Omental fat pad (tissue), 4 donors: ENCODE results near the gene EDEM1. TPM values are rescaled to one million over a fixed set of nuclear protein-coding genes. Genes with fewer than 3 reads are reported as not detected.

Experiments used
- ATAC-seq: fragments of 150-250 bp; one replicate; pipeline ENCODE4 v1.9.1; 2016; ENCODE audit warnings: mild to moderate bottlenecking, moderate library complexity; ENCODE audit not compliant: low FRiP score
- DNase-seq: peaks from one replicate; pipeline ENCODE4 v3.0.0-alpha.2; 2019; ENCODE audit warnings: low spot score
- small RNA-seq: library from RNA; depleted of rRNA; stranded (forward); fragments of <200 nt; gene quantifications from one replicate; pipeline ENCODE3, GENCODE V24; 2016
- total RNA-seq, 4 donors: library from RNA; depleted of rRNA; stranded (reverse); fragments of >200 nt; gene quantifications; one replicate each; pipeline ENCODE4 v1.1.0, GENCODE V29; 2016
- TF ChIP-seq, protein P1 (sequence below), 3 donors: fragments of 450-650 bp; IDR thresholded peaks; one replicate each; pipeline ENCODE4 v1.5.1; 2016 to 2017; ENCODE audit warnings: antibody characterized with exemption in 3 of 3, mild to moderate bottlenecking in 3 of 3, moderate library complexity in 2 of 3

Gene EDEM1
- total RNA-seq, 4 donors from 2014 or later, result 32.7 to 69.4 (median 49.9) TPM

DNA sequence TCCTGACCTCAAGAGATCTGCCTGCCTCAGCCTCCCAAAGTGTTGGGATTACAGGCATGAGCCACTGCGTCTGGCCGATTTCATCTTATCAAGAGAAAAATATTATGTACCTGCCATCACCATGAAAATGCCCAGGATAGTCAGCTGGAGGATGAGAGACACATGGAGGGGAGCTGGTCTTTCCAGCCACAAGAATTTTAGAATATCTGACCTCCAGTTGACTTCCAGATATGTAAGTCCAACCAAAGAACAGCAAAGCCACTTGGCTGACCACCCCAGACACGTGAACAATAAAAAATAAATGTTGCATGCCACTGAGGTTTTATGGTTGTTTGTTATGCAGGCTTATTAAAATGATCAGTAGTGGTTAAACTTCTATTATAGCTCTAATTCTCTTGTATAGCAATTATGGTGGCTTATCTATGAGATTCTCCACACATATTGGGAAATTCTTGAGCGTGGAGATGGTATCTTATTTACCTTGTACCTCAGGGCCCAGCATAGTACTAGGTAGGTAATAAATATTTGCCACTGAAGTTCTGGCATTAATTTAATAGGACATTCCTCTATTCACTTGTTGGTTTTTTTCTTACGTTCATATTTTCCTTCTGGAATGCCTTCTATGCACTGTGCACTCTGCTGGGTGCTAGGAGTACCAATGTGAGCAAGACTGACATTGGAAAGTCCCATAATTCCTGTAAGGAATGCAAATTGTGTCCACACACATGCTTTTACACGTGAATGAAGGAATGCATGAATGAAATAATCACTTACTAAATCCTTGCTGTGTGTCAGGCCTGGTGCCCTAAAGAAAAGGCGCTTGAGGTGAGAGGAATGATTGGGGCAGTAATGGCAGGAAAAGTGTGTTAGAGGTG, 77.6 kb downstream of the EDEM1 start:
- TF ChIP-seq, protein P1, sequence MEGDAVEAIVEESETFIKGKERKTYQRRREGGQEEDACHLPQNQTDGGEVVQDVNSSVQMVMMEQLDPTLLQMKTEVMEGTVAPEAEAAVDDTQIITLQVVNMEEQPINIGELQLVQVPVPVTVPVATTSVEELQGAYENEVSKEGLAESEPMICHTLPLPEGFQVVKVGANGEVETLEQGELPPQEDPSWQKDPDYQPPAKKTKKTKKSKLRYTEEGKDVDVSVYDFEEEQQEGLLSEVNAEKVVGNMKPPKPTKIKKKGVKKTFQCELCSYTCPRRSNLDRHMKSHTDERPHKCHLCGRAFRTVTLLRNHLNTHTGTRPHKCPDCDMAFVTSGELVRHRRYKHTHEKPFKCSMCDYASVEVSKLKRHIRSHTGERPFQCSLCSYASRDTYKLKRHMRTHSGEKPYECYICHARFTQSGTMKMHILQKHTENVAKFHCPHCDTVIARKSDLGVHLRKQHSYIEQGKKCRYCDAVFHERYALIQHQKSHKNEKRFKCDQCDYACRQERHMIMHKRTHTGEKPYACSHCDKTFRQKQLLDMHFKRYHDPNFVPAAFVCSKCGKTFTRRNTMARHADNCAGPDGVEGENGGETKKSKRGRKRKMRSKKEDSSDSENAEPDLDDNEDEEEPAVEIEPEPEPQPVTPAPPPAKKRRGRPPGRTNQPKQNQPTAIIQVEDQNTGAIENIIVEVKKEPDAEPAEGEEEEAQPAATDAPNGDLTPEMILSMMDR (IDR thresholded peaks at IDR 0.05), result no peak
- no peak for ATAC-seq
- no peak for DNase-seq

DNA sequence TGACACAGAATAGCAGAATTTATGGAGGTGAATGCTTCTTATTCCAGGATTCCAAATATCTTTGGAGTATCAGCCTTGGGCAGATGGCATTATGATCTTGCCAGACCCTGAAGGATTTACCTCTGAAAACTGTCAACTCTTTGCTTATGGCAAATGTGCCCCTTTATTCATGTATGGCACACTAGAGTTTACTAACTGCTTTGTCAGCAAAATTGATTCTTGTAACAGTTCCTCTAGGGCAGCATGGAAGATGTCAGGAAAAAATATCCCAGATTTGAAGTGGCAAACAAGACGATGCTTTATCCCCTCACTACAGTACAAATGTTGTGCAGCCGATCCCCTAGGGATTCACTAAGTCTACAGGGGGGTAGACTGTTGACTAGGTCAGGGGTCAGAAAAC, 79.7 kb downstream of the EDEM1 start:
- TF ChIP-seq, protein P1 (IDR thresholded peaks at IDR 0.05), result no peak
- DNase-seq, result no peak
- no peak for ATAC-seq

DNA sequence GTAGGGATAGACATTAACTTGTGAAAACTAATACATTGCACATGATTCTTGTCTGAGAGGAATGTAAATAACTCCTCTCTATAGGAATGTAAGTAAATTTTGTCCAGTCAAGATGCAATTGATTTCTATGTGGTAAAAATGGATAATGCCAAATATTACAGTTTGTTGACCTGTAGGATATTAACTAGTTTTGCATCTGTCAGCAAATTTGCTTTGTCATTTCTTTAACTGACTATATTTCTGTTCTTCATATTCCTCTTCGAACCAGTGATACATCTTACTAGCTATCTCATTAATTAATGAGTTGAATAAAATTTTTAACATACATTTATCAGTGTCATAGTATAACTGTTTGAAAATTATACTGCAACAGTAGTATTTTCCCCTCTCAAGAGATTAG, 80.4 kb downstream of the EDEM1 start:
- ATAC-seq (no peak), DNase-seq (no peak)
- TF ChIP-seq, protein P1 (IDR thresholded peaks at IDR 0.05), result no peak

Small RNAs within 50 kb of the gene (small RNA-seq; reads per million reads assigned to genes)
- gene MIR4790 (not detected), gene RN7SL553P (not detected)

Other genes starting within 250 kb of the EDEM1 start
- 100 to 1,000 TPM in 1 of 4 donors, 10 to 100 TPM in 3; 16.3 to 101 (median 59.1) TPM for gene BHLHE40, start 208.3 kb upstream of the EDEM1 start, total RNA-seq
- gene ARL8B, start 65.4 kb upstream of the EDEM1 start, total RNA-seq, result 10 to 100 TPM; 44.2 to 64.8 (median 49.9) TPM